GM12864 (cell line): Measurements from ENCODE around the gene ARHGEF11.

Source experiments
- DNase-seq: peaks from one replicate; pipeline ENCODE4 v3.0.0-alpha.2; 2011; ENCODE audit warnings: low read depth
- H3K4me3 ChIP-seq: 2 replicates; pipeline ENCODE4 v1.5.1; 2011; ENCODE audit warnings: mild to moderate bottlenecking, low read depth, low read length, control low read depth
- TF ChIP-seq, protein P1 (sequence below): IDR thresholded peaks from 2 replicates; pipeline ENCODE4 v1.5.1; 2011; ENCODE audit warnings: low read depth, mild to moderate bottlenecking, moderate library complexity, low read length, control low read depth, inconsistent platforms; ENCODE audit errors: missing control alignments

Gene ARHGEF11

DNA sequence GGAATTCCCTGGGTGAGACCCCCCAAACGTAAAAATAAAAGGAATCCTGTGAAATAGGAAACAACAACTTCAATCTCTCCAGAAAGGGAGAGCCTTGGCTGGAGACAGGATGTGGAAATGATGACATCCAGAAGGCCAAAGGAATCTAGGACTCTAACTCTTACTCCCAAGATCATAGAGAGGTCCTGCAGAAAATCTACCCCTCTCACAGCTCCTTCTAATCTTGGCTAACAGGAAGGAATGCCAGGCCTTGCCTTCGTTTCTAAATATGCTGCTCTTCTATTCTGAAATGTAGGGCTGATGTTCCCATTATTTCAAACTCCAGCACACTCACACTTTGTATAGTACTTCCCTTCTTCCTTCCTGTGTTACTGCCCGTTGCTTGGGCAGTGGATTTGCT, 40.7 kb downstream of the ARHGEF11 start:
- TF ChIP-seq, protein P1, sequence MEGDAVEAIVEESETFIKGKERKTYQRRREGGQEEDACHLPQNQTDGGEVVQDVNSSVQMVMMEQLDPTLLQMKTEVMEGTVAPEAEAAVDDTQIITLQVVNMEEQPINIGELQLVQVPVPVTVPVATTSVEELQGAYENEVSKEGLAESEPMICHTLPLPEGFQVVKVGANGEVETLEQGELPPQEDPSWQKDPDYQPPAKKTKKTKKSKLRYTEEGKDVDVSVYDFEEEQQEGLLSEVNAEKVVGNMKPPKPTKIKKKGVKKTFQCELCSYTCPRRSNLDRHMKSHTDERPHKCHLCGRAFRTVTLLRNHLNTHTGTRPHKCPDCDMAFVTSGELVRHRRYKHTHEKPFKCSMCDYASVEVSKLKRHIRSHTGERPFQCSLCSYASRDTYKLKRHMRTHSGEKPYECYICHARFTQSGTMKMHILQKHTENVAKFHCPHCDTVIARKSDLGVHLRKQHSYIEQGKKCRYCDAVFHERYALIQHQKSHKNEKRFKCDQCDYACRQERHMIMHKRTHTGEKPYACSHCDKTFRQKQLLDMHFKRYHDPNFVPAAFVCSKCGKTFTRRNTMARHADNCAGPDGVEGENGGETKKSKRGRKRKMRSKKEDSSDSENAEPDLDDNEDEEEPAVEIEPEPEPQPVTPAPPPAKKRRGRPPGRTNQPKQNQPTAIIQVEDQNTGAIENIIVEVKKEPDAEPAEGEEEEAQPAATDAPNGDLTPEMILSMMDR: no peak
- H3K4me3 ChIP-seq: no peak overlapping the region
- DNase-seq: no peak

GRCh38 chr1:157004327-157004726, 41.2 kb downstream of the ARHGEF11 start:
- TF ChIP-seq, protein P1: no peak
- no peak for DNase-seq
- no peak overlapping the region for H3K4me3 ChIP-seq

GRCh38 chr1:157001304-157001703, 44.2 kb downstream of the ARHGEF11 start:
- no peak overlapping the region for H3K4me3 ChIP-seq
- no peak for DNase-seq
- TF ChIP-seq, protein P1: no peak

DNA sequence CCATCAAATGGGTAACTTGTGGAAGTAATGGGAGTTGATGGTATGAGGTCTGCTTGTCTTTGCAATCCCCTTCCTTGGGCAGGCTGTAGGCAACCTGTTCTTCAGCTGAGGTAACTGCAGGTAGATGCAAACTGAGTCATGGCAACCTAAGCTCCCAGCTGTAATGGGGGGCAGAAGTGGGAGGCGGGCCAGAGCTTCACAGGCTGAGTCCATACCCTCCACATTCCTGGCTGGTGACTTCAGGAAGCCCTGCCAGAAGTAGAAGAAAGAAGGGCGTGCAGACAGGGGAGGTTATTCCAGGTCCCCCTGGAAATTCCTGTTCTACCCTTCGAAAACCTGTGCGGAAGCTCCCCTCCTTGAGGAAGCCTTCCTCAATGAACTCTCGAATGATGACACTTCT, 44.9 kb downstream of the ARHGEF11 start:
- TF ChIP-seq, protein P1: no peak
- no peak overlapping the region for H3K4me3 ChIP-seq
- no peak for DNase-seq

DNA sequence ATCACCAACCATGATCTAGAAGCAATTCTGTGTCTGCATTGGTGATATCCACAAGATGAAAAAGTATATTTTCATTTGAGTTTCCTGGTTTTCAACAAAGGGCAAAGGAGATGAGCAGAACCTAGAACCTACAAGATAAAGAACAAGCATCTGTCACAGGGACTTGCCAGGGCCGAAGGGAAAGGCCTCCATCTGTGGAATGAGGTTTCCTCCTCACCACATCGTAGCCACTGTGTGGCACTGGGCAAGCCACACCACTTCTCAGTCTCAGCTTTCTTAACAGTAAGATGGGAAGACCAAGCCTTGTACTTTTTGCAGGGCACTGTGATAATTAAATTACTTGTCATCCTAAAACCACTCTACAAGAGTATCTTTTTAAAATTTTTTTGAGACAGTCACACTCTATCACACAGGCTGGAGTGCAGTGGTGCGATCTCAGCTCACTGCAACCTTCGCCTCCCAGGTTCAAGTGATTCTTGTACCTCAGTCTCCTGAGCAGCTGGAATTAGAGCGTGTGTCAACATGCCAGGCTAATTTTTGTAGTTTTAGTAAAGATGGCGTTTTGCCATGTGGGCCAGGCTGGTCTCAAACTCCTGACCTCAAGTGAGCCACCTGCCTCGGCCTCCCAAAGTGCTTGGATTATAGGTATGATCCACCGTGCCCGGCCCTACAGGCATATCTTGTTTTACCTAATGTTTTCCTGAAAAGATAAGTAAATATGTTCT, 45.8 kb downstream of the ARHGEF11 start:
- no peak overlapping the region for H3K4me3 ChIP-seq
- TF ChIP-seq, protein P1: no peak
- DNase-seq: no peak

DNA sequence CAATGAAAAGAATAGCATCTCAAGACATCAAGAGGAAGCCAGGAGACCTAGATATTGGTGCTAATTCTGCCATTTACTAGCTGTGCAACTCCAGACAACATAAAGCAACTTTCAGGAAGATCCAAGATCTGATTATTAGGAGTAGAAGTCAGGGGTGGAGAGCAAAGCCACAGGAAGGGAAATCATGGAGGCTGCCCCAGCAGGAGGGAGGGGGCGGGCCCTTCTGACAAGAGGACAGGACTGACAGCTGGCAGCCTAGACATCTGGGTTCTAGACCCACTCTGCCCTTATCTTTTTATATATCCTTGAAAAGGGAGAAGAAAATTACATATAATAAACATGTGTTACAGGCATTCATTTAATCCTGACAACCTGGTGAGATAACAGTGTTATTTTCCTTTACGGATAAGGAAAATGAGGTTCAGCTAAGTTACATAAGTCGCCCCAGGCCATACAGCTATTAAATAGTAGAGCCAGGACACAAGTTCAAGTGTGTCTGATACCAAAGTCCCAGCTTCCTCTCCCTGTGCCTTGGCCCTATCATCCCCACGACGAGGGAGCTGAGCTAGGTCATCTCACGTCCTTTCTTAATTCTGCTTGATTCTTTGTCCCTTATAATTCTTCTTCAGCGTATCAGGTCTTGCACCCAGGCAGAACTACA, 46.6 kb downstream of the ARHGEF11 start:
- H3K4me3 ChIP-seq: no peak overlapping the region
- no peak for DNase-seq
- TF ChIP-seq, protein P1: no peak
